Activated CD8-positive, alpha-beta memory T cell treated with anti-CD3 and anti-CD28 coated beads, Interleukin-2, amount 10 ng/mL, durations not matched to agents 7 days and 5 days (primary cell): ENCODE results near the gene IRF2. TPM values are rescaled to one million over a fixed set of nuclear protein-coding genes. Genes with fewer than 3 reads are reported as not detected.
A peak's percentile ranks its signal among the peaks of the same experiment; 100 is the strongest.

Experiments used
- ATAC-seq: fragments of 150-1000 bp; cut with Tn5 transposase; one replicate; pipeline ENCODE4 v1.10.0; 2021; ENCODE audit warnings: moderate library complexity
- CTCF ChIA-PET: fragments of 350-600 bp; sonication (Branson Sonifier 250); formaldehyde crosslinking; loops from one replicate; lab custom pipeline; 2021; ENCODE audit warnings: antibody characterized with exemption; lab: Charles Lee
- DNase-seq: peaks from one replicate; pipeline ENCODE4 v3.0.0-alpha.2; 2020
- H3K27ac Mint-ChIP-seq: one replicate; pipeline ENCODE4 v1.8.0; 2021; ENCODE audit warnings: mild to moderate bottlenecking, mixed read lengths
- H3K27me3 Mint-ChIP-seq: one replicate; pipeline ENCODE4 v1.8.0; 2021; ENCODE audit warnings: mixed read lengths
- H3K36me3 Mint-ChIP-seq: one replicate; pipeline ENCODE4 v1.8.0; 2021; ENCODE audit warnings: mild to moderate bottlenecking, mixed read lengths
- H3K4me1 Mint-ChIP-seq: one replicate; pipeline ENCODE4 v1.8.0; 2021; ENCODE audit warnings: mixed read lengths
- H3K4me3 Mint-ChIP-seq: one replicate; pipeline ENCODE4 v1.8.0; 2021; ENCODE audit warnings: mild to moderate bottlenecking, moderate library complexity, mixed read lengths
- H3K9me3 Mint-ChIP-seq: one replicate; pipeline ENCODE4 v1.8.0; 2022; ENCODE audit warnings: low read depth, mixed read lengths
- total RNA-seq, 2 experiments: library from RNA; stranded (reverse); gene quantifications; one replicate each; pipeline ENCODE4 v1.2.3, GENCODE V29; 2021

Gene IRF2
- total RNA-seq, 2 experiments from 2014 or later, result 81.6 to 112 TPM

GRCh38 chr4:184453365-184454160, 20.8 kb downstream of the IRF2 start:
- no peaks in the 10 kb centered on the region for H3K27me3 Mint-ChIP-seq
- H3K9me3 Mint-ChIP-seq, result no peaks in the 10 kb centered on the region
- DNase-seq (peak; percentile 69), ATAC-seq (peak; percentile 89)
- H3K4me1 Mint-ChIP-seq, result peaks cover 67% of the 10 kb centered on the region
- peak overlapping the region; percentile 82 for H3K27ac Mint-ChIP-seq
- CTCF ChIA-PET, result interaction anchor here (0.9 to 1.4 kb wide), 5 partner anchors 9 to 189 kb away, joined by 4 to 5 read pairs (median 4); no protein-coding TSS in a partner anchor
- H3K4me3 Mint-ChIP-seq, result peak overlapping the region; percentile 43
- peaks cover 40% of the 10 kb centered on the region for H3K36me3 Mint-ChIP-seq

GRCh38 chr4:184452740-184453139, 21.6 kb downstream of the IRF2 start:
- H3K27me3 Mint-ChIP-seq, result no peaks in the 10 kb centered on the region
- H3K36me3 Mint-ChIP-seq, result peaks cover 39% of the 10 kb centered on the region
- CTCF ChIA-PET, result interaction anchor here (0.9 to 1.4 kb wide), 2 partner anchors 170 to 188 kb away, joined by 4 to 5 read pairs; no protein-coding TSS in a partner anchor
- H3K4me1 Mint-ChIP-seq, result peaks cover 65% of the 10 kb centered on the region
- no peak for DNase-seq
- H3K27ac Mint-ChIP-seq, result no peak overlapping the region
- ATAC-seq, result no peak
- H3K9me3 Mint-ChIP-seq, result no peaks in the 10 kb centered on the region
- no peak overlapping the region for H3K4me3 Mint-ChIP-seq

DNA sequence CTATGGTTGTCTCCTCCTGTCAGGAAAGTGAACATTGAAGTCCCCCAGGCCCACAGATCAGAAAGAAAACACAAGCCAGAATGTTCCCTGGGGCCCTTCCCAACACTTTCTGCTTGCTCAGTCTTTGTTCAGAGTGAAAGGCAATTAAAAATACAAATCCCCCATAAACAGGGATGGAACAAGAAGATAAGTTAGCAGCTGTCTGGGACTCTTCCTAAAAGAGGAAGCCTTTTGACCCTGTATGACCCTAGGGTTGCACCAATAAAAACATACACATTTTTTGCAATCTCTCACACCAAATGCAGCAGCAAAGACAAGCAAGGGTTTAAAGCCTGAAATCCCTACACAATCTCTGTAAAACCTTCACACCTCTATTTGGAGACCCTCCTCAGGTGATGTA, 22.6 kb downstream of the IRF2 start:
- Mint-ChIP-seq H3K4me1 (peaks cover 69% of the 10 kb centered on the region), H3K27ac (peak overlapping the region; percentile 54), H3K9me3 (no peaks in the 10 kb centered on the region), H3K27me3 (no peaks in the 10 kb centered on the region), H3K36me3 (peaks cover 42% of the 10 kb centered on the region), H3K4me3 (no peak overlapping the region)
- DNase-seq (no peak), ATAC-seq (no peak)
- CTCF ChIA-PET, result no interaction called here

DNA sequence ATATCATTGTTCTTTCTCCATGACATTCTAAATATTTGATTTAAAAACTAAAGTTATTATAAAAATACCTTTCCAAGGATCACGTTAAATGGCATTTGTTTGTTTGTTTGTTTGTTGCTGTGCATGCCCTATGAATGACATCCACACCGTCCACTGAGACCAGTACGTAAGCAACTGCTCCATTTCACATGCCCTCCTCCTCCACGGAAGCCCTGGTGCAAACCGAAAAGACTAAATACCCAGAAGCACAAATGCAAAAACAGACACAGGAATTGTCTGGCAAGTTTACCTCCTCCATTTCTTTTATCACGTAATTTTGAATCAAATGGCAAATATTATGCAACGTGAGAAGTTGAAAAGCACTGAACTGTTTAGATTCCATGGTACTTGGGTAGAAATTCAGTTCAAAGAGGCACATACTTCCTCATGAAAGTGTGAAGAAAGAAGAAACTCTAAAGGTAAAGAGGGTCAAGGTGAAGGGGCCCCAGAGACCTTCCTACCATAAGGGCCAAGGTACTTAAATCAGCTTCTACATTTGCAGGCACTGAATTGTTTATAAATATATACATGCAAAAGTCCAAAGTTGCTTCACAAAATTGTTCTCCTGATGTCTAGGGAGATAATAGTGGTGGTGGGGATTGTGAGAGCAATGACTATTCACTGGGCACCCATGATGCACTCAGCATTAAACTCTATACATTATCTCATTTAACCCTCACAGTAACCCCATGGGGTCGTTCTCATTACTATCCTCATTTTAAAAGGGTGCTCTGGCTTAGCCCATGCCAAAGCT, 23.4 kb downstream of the IRF2 start:
- ATAC-seq, result no peak
- no peaks in the 10 kb centered on the region for H3K9me3 Mint-ChIP-seq
- H3K27me3 Mint-ChIP-seq, result no peaks in the 10 kb centered on the region
- CTCF ChIA-PET, result interaction anchor here (1.0 kb wide), 1 partner anchor 168 kb away, joined by 4 read pairs; no protein-coding TSS in a partner anchor
- H3K4me1 Mint-ChIP-seq, result peaks cover 75% of the 10 kb centered on the region
- peaks cover 44% of the 10 kb centered on the region for H3K36me3 Mint-ChIP-seq
- peak overlapping the region; percentile 54 for H3K27ac Mint-ChIP-seq
- no peak for DNase-seq
- H3K4me3 Mint-ChIP-seq, result no peak overlapping the region

DNA sequence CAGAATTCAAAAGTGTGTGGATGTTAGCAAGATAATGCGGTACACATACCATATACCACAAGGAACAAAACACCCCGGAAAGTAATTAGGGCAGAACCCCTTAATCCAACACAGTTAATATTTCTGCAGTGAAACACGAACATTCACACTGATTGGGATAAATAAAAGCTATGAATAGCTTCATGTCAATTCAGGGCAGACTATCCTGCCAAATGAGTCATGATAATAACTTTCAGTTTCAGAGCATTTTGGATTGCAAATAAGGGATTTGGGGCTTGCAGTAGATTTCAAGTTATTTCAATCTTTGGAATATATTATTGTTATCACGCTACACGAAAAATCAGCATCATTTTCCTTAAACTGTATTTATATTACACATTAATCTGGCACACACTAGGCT, 24.3 kb downstream of the IRF2 start:
- DNase-seq (no peak), ATAC-seq (no peak)
- H3K27me3 Mint-ChIP-seq, result no peaks in the 10 kb centered on the region
- H3K9me3 Mint-ChIP-seq, result no peaks in the 10 kb centered on the region
- H3K4me3 Mint-ChIP-seq, result no peak overlapping the region
- peaks cover 75% of the 10 kb centered on the region for H3K4me1 Mint-ChIP-seq
- H3K36me3 Mint-ChIP-seq, result peaks cover 45% of the 10 kb centered on the region
- peak overlapping the region; percentile 3 for H3K27ac Mint-ChIP-seq
- CTCF ChIA-PET, result interaction anchor here (0.6 to 1.0 kb wide), 2 partner anchors 33 to 168 kb away, joined by 3 to 4 read pairs; no protein-coding TSS in a partner anchor

DNA sequence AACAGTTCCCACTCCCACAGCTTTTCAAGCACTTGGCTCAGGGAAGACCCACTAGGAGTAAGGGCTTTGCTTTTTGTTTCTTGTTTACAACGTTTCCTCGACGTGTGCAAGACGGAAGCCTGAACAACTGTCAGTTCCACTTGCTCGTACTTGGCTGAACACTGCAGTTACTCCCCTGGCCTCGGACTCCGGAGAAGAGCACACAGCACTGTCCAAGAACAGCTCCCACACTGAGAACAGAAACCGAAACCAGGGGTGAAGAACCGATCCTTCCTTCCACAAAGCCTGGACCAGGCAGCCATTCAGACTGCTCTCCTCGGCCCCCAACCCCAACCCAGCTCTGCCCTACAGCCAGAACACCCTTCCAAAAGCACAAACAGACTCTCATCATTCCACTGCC, 25.5 kb downstream of the IRF2 start:
- ATAC-seq (peak; percentile 60), DNase-seq (peak; percentile 50)
- H3K4me1 Mint-ChIP-seq, result peaks cover 74% of the 10 kb centered on the region
- peak overlapping the region; percentile 72 for H3K4me3 Mint-ChIP-seq
- H3K36me3 Mint-ChIP-seq, result peaks cover 52% of the 10 kb centered on the region
- CTCF ChIA-PET, result interaction anchor here (1.1 to 1.5 kb wide), 3 partner anchors 11 to 185 kb away, joined by 3 to 5 read pairs (median 4); no protein-coding TSS in a partner anchor
- H3K27me3 Mint-ChIP-seq, result no peaks in the 10 kb centered on the region
- H3K27ac Mint-ChIP-seq, result peak overlapping the region; percentile 83
- no peaks in the 10 kb centered on the region for H3K9me3 Mint-ChIP-seq

GRCh38 chr4:184448141-184448540, 26.2 kb downstream of the IRF2 start:
- Mint-ChIP-seq H3K27ac (peak overlapping the region; percentile 73), H3K4me1 (peaks cover 73% of the 10 kb centered on the region), H3K9me3 (no peaks in the 10 kb centered on the region), H3K36me3 (peaks cover 57% of the 10 kb centered on the region), H3K4me3 (peak overlapping the region; percentile 72), H3K27me3 (no peaks in the 10 kb centered on the region)
- no peak for ATAC-seq
- DNase-seq, result no peak
- CTCF ChIA-PET, result interaction anchor here (1.1 to 1.5 kb wide), 3 partner anchors 11 to 184 kb away, joined by 3 to 5 read pairs (median 4); no protein-coding TSS in a partner anchor

- no peak for DNase-seq
- Mint-ChIP-seq H3K27ac (peak overlapping the region; percentile 73), H3K4me1 (peaks cover 72% of the 10 kb centered on the region), H3K9me3 (no peaks in the 10 kb centered on the region), H3K4me3 (peak overlapping the region; percentile 72), H3K36me3 (peaks cover 57% of the 10 kb centered on the region), H3K27me3 (no peaks in the 10 kb centered on the region)
- CTCF ChIA-PET, result interaction anchor here (1.4 kb wide), 1 partner anchor 12 kb away, joined by 3 read pairs; no protein-coding TSS in a partner anchor
- no peak for ATAC-seq
Observed at GRCh38 chr4:184447664-184448063, 26.7 kb downstream of the IRF2 start.

DNA sequence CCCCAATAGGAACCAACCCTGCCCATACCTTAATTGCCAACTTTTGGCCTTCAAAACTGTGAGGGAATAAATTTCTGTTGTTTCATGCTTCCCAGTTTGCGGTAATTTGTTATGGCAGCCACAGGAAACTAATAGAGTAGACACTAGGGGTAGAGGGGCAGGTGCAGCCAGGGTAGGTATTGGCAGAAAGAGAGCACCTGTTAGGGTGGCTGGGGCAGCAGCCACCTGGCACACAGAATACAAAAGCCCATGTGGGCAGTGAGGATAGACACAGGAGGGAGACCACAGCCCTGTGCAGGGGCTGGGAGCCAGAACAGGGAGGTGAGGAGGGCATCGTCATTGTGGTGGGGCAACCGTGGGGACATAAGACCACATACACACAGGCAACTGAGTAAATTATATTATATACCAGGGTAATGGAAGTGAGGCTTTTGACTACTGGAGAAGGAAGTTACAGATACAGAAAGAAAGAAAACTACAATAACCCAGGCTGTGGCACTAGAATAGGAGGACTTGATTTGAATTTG, 28.2 kb downstream of the IRF2 start:
- CTCF ChIA-PET, result no interaction called here
- H3K4me1 Mint-ChIP-seq, result peaks cover 78% of the 10 kb centered on the region
- no peak overlapping the region for H3K27ac Mint-ChIP-seq
- H3K27me3 Mint-ChIP-seq, result no peaks in the 10 kb centered on the region
- no peak overlapping the region for H3K4me3 Mint-ChIP-seq
- no peak for ATAC-seq
- H3K36me3 Mint-ChIP-seq, result peaks cover 51% of the 10 kb centered on the region
- no peaks in the 10 kb centered on the region for H3K9me3 Mint-ChIP-seq
- no peak for DNase-seq

- no peak for ATAC-seq
- no peak for DNase-seq
- Mint-ChIP-seq H3K27ac (peak overlapping the region; percentile 32), H3K9me3 (no peaks in the 10 kb centered on the region), H3K27me3 (no peaks in the 10 kb centered on the region), H3K4me1 (peaks cover 76% of the 10 kb centered on the region), H3K4me3 (no peak overlapping the region), H3K36me3 (peaks cover 54% of the 10 kb centered on the region)
- CTCF ChIA-PET, result no interaction called here
Observed at GRCh38 chr4:184444953-184445309, 29.4 kb downstream of the IRF2 start.

DNA sequence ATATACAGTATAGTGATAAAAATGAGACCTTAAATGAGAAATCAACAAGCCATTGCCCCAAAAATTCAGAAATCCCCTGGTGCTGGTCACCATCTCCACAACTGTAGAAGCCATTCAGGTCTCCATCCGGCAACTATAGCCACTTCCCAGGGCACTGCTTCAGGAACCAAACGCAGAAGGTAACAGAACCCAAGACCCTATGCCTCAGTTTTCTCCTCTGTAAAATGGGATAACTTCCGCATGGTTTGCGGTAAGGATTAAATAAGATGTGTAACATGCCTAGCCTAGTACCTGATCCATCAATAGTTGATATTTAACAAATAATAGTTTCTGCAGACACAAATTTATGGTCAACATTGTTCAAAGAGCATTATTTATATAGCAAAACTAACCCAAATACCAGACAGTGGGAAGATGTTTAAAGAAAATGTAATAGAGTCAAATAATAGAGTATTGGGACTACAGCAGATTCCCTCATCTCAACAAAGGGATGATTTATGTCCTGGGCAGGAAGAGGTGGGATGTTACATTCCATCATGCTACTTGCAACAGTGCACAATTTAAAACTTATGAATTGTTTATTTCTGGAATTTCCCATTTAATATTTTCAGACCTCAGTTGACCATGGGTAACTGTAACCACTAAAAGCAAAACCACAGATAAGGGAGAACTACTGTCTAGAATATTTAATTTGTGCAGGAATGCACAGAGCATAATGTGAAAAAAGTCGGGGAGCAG, 30.0 kb downstream of the IRF2 start:
- peak overlapping the region; percentile 32 for H3K27ac Mint-ChIP-seq
- peaks cover 49% of the 10 kb centered on the region for H3K36me3 Mint-ChIP-seq
- CTCF ChIA-PET, result no interaction called here

DNA sequence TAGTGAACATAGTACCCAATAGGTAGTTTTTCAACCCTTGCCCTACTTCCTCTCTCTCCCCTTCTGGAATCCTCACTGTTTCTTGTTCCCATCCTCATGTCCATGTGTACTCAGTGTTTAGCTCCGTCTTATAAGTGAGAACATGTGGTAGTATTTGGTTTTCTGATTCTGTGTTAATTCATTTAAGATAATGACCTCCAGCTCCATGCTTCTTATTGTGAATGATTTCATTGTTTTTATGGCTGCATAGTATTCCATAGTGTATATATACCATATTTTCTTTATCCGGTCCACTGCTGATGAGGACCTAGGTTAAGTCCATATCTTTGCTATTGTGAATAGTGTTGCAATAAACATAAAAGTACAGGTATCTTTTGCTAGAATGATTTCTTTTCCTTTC, 31.0 kb downstream of the IRF2 start:
- ATAC-seq (no peak), DNase-seq (no peak)
- Mint-ChIP-seq H3K4me3 (no peak overlapping the region), H3K9me3 (no peaks in the 10 kb centered on the region), H3K36me3 (peaks cover 41% of the 10 kb centered on the region), H3K27me3 (no peaks in the 10 kb centered on the region), H3K4me1 (peaks cover 68% of the 10 kb centered on the region), H3K27ac (peak overlapping the region; percentile 64)
- CTCF ChIA-PET, result interaction anchor here (1.5 kb wide), 1 partner anchor 13 kb away, joined by 5 read pairs; no protein-coding TSS in a partner anchor

More for the DNA sequence above, 30.0 kb downstream of the IRF2 start:
- no peaks in the 10 kb centered on the region for H3K9me3 Mint-ChIP-seq
- no peaks in the 10 kb centered on the region for H3K27me3 Mint-ChIP-seq
- DNase-seq, result no peak
- H3K4me1 Mint-ChIP-seq, result peaks cover 73% of the 10 kb centered on the region
- no peak for ATAC-seq
- H3K4me3 Mint-ChIP-seq, result no peak overlapping the region
